ENCODE data around the gene CHMP4B.

- TF ChIP-seq POLR2A (IDR thresholded peaks at IDR 0.05; ENCODE audit: low read depth) (no peak), EP300 (IDR thresholded peaks at IDR 0.05) (no peak)
Measured at GRCh38 chr20:33790566-33790965, 20.6 kb upstream of the CHMP4B start.

All from esophagus muscularis mucosa (tissue), 2 donors.